Stimulated activated CD8-positive, alpha-beta memory T cell treated with anti-CD3 and anti-CD28 coated beads, Interleukin-2, amount 100 ng/mL, for 1 hour (primary cell): Measurements from ENCODE around the gene PRKCG.
"Not testable (repeated sequence)": the region's sequence is repeated elsewhere in the genome, so short reads cannot be mapped to it uniquely, and the experiment has no call there.

Experiments used
- DNase-seq, 2 donors: peaks; one replicate each; pipeline ENCODE4 v3.0.0-alpha.2; 2020; ENCODE audit warnings: low read depth in 2 of 2

PRKCG gene

DNA sequence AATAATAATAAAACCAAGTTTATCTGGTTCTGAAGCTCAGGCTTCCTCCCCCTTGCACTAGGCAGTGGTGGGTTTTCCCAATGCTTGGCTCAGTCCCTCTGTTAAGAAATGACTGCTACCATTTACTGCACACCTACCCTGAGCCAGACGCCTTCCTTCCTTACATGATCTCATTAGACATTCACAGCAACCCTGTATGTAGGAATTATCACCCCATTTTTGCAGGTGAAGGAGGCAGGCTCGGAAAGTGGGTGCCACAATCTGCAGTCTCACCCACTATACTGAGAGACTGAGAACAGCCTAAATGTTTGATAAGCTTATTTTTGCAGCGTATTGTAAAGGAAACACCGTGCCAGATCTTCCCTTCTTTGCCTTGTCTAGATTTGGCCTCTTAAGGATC, 62.4 kb downstream of the PRKCG start:
- no peak for DNase-seq

DNA sequence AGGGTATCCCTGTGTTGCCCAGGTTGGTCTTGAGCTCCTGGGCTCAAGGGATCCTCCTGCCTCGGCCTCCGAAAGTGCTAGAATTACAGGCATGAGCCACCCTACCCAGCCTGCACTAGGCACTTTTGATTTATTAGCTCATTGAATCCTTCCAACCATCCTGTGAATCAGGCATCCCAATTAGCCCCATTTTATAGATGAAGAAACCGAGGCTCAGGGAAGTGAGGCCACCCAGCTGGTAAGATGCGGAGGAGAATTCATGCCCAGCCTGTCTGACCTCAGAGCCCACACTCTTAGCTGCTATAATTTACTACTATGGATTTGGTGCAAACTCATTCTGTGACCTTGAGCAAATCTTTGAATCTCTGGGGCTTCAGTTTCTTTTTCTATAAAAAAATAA, 62.9 kb downstream of the PRKCG start:
- no peak for DNase-seq

DNA sequence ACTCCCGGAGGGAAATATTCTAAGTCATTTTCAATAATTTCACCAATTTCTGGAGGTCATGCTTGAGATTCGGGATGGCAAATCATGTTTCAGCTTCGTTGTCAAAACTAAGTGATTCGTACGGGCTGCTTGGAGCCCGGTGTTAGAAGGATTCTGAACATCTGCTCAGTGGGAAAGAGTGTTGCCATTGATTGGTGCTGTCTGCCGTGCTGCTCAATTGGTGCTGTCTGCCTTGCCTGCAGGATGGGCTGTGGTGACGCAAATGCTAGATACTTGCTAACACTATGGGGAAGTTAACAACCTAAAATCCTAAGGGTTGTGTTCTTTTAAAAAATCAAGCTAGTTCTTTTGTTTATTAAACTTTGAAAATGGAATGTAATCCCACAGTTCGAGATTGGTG, 63.4 kb downstream of the PRKCG start:
- no peak for DNase-seq

DNA sequence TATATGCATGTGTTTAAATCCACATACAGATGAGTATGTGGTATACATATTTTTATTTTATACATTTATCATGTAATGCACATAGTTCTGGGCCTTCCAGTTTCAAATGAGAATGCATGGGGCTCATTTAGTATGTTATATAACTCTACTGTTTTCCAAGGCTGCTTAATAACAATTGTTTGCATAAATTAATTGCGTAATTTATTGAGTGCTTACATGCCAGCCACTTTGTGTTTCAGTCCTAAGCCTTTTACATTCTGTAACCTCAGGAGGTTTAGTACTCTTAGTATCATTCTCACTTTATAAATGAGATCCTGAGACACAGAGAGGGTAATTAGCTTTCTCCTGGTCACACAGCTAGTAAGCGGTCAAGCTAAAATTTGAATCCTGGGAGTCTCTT, 64.0 kb downstream of the PRKCG start:
- DNase-seq = no peak

DNA sequence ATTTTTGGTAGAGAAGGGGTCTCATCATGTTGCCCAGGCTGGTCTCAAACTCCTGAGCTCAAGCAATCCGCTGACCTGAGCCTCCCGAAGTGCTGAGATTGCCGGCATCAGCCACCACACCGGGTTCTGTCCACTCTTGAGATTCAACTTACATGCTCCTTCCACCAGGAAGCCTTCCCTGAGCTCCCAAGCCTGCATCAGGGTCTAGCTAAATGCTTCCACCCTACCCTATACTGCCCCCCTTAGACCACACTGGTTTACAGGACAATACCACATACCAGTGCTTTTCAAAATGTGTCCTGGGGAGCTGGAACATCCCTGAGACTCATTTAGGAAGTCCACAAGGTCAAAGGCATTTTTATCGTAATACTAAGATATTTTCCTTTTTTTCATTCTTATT, 65.6 kb downstream of the PRKCG start:
- no peak for DNase-seq

DNA sequence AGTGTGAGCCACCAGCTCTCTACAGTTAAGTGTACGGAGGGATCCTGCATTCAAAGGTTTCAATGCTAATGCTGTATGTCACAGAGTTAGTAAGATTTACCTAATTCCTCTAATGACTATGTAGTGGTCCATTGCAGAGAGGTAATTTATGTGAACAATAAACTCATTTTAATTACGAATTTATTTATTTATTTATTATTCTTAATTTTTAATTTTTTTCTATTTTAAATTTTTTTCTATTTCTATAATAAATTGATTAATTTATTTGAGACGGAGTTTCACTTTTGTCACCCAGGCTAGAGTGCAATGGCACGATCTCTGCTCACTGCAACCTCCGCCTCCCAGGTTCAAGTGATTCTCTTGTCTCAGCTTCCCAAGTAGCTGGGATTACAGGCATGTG, 66.6 kb downstream of the PRKCG start:
- not testable (repeated sequence) for DNase-seq

DNA sequence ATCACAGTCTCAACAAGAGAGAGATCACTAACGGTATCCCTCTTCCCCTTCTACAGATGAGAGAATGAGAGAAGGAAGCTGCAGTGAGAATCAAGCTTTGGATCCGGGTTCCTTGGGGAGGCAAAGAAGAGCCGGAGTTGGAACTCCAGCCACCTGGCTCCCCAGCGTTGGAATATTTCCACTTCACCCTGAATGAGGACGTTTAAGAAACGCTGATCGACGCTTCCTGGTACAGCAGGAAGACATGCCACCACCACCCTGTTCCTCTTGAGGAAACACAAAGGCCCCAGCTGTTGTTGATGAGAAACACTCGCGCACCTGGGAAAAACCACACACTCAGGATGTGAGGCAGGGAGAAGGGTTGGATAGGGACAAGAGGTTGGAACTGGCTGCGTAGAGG, 69.4 kb downstream of the PRKCG start:
- no peak for DNase-seq

DNA sequence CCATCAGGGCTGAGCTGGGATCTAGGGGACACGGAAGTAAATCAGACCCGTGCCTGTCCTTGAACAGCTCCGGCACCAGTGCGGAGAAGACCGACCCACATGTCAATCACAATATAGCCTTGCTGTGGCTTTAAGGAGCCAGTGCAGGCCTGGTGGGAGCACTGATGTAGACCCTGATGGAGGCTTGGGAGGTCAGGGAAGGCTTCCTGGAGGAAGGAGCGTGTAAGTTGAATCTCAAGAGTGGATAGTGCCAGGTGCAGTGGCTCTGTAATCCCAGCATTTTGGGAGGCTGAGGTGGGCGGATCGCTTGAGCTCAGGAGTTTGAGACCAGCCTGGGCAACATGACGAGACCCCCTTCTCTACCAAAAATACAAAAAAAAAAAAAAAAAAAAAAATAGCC, 70.0 kb downstream of the PRKCG start:
- DNase-seq = no peak

DNA sequence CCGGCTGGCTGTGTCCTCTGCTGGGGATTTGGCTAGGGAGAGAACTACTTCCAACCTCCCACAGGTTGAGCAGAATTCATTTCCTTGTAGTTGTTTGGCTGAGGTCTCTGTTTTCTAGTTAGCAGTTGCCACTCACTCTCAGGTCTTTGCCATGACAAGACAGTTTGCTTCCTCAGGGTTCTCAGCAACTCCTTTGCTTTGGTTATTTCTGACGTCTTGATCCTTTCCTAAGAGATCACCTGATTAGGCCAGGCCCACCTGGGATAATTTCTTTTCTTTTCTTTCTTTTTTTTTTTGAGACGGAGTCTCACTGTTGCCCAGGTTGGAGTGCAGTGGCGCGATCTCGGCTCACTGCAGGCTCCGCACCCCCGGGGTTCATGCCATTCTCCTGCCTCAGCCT, 71.4 kb downstream of the PRKCG start:
- DNase-seq = no peak
